Left hindlimb (tissue), 1 donor: Measurements from ENCODE around the gene RAB11FIP2.

Experiments
- DNase-seq: peaks from one replicate; pipeline ENCODE4 v3.0.0-alpha.2; 2018

The RAB11FIP2 gene

DNA sequence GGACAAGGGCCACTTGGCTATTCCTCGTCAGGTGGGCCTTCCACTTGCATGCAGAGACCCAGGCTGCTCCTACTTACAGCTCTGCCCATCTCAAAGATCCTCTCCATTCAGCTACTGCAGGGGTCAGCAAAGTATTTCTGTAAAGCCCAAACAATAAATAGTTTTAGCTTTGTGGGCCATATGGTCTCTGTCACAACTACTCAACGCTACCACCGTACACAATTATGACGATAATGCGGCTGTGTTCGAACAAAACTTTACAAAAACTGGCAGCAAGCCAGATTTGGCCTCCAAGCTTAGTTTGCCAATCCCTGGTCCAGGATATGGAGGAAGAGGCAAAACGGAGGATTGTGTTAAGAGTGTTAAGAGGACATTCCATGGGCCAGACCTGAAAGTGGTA lies 12.8 kb downstream of the RAB11FIP2 start:
- DNase-seq, result no peak

DNA sequence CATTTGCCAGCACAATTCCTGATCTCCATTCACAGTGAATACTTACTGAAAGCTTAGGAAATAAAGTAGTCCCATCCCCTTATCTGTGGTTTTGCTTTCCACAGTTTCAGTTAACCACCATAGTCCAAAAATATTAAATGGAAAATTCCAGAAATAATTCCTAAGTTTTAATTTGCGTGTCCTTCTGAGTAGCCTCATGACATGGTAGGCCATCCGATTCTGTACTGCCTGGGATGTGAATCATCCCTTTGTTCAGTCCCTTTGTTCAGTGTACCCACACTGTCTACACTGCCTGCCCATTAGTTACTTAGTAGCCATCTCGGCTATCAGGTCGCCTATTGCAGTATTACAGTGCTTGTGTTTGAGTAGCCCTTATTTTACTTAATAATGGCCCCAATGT lies 14.2 kb downstream of the RAB11FIP2 start:
- DNase-seq, result no peak

DNA sequence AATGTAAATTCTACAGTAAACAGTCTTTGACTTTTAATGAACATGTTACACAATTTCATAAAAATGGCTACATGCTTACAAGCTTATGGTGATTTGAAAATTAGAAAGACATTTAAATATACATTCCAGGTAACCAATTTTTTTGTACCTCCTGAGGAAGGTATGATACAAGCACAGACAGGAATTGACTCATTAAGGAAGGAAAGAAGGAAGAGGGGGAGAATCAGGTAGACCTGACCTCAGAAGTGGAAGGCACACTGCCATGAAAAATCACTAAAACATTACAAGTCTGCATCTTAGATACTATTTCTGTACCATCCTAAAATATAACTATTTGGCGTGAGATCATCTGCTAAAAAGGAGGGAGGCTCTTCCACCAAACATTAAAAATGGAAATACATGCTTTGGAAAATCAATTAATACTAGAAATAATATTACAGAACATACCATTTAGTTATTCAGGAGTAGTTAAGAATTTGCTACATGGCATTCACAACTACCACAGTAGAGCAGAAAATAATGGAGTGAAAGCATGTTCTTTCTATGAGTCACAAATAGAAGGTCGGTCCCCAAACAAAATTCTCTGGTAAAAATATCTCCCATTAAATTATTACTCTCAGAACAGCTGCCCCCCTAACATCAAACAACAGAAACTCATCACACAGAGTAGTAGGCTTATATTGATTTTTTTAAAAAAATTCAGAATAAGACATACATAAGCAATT lies 15.2 kb downstream of the RAB11FIP2 start:
- no peak for DNase-seq

DNA sequence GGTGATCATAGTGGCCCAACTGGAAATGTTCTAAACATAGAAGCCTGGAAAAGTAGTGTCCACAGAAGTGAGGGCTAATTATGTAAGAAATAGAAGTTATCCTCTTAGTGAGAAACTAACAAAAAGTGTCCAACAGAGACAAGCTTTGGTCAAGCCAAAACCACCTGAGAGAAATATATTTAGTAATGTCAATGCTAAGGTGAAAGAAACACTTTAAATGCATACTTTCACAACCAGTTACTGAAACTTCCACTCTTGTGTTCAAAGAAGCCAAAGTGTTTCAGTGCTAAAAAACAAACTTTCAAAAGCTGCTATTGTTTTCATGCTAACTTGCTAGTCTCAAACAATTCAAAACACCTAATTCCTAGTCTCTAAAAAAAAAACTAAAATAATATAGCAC lies 18.1 kb downstream of the RAB11FIP2 start:
- DNase-seq, result no peak

DNA sequence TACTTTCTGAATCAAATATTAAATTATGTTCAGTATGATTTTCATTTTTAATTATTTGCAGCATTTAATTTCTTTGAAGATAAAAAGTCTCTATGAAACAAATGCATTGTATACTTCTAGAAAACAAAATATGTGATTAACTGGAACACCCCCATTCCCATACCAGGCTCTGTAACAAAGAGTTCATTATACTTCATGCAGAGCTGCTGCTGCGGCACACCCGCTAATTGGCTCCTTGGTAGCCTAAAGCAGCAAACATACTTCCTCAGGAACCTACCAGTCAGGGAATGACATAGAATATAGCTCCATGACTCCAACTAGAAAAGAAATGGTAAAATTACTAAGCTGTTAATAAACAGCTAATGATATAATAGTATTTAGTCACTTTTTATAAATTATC lies 19.3 kb downstream of the RAB11FIP2 start:
- no peak for DNase-seq

DNA sequence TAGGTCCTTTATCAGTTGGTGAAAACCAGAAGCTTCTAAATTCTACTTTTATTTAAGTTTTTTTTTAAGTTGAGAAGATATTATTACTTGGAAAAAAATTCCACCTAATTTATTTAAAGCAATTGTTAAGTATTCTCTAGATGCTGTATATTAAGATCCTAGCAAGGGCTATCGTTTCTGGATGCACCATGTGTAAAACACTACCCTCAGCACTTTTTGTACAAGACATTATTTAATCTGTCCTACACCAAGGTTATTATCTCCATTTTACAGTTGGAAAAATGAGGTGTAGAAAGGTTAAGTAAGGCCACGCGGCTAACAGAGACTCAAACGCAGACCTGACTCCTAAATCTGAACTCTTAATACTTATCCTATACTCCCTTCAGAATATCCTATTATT lies 19.8 kb downstream of the RAB11FIP2 start:
- no peak for DNase-seq

DNA sequence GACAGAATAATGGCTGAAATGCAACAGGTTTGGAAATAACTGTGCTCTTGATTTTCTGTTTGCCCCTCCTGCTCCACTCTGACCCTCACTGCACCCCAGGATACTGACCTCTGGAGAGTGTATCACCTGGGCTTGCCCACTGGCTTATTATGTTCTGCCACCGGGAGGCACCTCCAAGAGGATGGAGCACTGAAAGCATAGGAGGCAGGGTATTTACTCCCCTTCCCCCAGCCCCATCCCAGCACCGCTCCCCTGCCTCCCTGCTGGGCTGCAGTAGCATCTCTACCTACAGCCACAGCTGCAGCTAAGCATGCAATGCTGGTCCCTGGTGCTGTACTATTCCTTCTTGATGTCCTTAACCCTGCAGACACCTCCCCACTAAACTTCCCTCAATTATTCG lies 26.4 kb downstream of the RAB11FIP2 start:
- no peak for DNase-seq

DNA sequence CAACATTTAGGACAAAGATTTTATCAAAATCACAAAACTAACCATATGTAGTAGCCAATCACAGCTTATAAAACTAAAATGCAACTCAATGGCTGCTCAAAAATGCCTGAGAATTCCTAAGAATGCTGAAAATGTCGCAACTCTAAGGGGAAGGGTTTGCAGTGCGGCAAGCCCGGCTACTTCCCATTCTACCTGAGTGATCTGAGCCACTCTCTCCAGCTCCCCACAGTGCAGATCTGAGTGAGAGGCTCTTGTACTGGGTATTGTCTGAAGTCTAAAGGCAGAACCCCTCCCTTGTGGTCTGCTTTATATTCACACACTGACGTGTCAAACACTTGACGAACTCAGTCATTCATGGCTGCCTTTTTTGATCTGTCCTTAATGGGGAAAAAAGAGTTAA lies 28.9 kb downstream of the RAB11FIP2 start:
- DNase-seq, result no peak

DNA sequence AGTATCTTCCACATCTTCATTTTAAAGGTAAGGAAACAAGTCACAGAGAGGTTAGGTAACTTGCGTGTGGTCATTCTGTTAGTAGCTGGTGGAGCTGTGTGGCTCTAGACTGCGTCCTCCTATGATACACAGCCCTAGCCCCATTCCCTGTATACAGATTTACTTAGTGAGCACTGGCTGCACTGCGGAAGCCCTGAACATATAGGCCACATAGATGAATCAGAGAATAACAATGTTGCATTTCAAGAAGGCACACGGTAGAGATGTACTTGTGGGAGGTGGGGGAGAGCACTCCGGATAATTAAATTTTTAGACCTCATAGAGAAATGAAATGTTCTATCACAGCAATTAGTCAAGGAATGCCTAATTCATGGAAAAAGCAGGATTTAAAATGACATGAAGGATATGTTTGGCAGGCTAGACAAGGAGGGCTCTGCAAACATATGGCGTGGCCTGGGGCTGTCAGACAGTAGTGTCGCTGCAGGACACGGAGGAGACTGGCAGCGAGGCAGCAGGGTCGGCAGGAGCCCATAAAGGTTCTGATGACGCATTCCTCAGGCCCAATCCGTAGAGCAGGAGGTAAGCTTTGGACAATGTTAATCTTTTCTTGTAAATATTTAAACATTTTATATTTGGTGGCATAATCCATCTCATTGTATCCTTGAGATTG lies 29.5 kb downstream of the RAB11FIP2 start:
- DNase-seq, result no peak

DNA sequence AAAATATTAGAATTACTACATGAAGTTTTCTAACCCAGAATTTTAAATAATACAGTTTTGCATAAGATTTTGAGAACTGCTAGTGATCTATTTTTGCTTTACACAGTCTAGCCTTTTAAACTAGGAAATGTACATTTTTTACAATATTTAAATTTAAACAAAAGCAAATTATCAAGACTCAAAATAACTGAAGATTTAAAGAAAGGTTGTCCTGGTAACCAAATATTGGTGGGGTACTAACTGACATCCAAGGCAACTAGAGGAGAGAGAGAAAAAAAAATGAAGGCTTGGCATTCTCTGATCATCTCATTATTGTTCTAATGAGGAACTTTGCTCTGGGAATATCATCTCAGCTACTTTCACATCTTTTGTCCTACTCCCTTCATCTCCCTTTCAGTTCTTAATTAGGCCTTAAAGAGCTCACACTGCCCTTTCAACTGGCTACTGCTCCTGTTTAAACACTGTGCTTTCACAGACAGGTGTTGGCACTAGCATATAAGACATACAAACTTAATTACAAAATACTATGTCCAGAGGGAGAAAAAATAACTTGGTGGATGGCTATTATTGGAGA lies 33.7 kb downstream of the RAB11FIP2 start:
- no peak for DNase-seq

DNA sequence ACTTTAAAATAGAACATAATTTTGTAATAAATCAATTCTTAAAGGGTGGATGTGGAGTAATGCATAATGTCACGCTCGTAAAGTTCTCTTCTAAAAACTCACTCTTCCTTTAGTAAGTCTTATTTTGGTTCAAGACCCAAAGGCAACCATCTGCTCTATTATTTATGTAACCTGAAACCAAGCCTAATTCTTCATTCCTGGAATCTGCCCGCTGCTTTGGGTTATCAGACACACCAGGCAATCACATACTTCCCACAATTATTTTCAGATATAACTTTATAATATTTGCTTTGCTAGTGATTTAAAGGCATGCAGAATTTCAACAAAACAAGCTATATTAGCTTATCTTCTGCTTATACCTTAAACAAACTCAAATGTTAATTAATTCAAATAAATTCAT lies 39.0 kb downstream of the RAB11FIP2 start:
- DNase-seq, result no peak

DNA sequence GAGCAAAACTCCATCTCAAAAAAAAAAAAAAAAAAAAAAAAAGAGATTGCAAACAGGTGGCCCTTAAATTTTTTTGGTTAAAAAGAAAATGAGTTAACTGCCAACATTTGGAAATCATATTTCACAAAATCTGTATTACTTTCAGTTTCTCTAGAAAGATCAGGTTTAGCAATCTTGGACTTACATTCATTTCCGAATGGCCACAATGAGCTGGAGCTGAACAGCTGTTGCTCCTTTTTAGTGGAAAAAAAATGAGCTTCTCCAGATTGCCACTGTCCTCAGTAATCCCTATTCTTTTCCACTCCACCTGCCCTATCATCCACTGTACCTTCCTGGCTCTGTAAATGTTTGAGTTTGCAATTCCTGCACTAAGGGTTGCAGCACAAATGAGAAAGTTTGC lies 43.6 kb downstream of the RAB11FIP2 start:
- DNase-seq, result no peak

DNA sequence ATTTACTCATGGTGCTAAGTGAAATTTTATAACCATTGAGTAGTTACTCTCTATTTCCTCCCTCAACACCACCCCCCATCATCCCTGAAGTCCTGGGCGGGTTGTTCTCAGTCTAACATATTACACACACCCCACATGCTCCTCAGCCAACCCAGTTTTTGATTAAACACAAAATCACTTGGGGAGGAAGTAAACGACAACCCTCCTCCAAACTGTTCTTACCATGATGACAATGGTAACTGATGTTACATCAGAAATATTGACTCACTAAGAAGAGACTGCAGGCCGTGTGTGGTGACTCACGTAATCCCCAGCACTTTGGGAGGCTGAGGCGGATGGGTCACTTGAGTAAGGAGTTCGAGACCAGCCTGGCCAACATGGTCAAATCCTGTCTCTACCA lies 44.2 kb downstream of the RAB11FIP2 start:
- no peak for DNase-seq

DNA sequence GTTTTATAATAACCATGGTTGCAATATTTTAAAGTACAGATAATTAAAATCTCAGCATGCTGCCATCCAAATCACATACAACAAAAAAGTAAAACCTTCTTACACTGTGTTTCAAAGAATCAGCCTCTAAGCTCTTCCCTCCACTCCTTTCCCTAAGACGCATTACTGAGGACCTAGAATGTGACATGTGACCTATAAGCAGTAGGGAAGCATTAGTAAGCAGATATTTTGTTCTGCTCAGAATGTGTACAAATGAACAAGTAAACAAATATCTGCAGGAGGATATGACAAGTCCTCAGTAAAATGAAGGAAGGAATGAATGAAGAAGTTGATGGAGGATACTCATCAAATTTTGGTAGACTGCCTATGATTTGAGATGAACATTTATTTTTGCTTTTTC lies 49.1 kb downstream of the RAB11FIP2 start:
- DNase-seq, result no peak

DNA sequence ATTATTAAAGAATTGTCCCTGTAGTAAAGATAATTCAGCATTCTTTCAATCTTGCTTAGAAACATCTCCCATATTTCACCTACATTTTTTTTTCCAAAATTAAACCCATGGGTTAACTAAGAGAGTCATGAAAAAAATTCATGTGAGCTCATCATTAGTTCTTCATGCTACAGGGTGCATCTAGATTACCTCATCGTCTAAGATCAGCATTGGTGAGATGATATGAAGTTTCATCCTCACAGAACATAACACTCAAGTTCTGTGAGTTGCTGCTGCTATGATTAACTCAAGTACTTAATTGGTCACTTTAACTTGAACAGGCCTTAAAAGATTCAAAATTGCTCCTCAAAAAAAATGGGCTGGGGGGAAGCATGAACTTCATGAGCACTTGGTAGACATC lies 50.0 kb downstream of the RAB11FIP2 start:
- DNase-seq, result no peak

DNA sequence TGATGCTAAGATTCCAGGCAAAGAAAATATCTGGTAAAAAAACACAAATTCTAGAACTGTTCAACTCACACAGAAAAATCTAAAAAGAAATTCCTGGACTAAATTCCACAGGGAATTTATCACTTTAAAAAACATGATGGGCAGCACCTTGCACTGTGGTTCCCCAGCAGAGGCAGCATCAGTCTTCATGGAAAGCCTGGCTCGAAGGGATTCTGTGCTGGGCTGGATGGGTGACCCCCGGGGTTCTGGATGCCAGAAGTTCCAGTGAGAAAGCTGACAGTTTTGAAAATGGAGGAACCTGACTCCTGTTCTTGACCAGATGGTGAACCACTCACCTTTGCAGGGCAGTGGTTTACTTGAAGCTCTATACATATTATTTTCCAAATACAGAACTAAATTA lies 52.0 kb downstream of the RAB11FIP2 start:
- no peak for DNase-seq

DNA sequence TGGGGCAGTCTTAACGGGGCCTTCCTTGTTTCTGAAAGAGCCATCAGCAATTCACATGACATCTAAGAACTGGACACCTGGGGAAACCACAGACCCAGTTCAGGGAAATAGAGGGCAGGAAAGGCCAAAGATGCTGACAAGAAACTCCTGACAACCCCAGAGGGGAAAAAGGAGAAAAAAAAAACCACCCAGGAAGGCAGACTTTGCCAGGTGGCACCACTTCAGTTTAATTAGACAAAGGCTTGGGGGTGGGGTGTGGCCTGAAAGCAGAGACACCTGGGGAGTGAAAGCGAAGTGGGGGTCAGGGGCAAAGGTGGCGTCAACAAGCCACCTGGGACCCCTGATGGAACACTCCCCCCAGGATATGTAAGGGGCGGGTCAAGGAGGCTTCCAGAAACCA lies 53.6 kb downstream of the RAB11FIP2 start:
- no peak for DNase-seq

DNA sequence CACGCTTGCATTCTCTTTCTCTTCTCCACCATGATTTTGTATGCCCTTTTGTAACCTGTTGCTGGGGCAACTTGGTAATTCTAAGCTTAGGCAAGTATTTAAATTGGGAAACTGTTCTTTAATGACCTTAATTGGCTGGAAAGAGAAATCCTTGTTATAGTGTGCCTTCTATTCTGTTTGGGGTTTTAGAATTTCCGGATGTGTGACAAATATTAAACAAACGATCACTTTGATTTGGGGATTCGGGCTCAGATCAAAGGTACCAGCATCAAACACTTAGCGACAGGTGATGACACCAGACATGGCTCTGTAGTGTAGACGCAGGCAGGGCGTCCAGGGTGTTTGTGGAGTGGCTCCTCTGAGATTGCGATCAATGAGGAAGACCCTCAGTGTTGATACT lies 55.0 kb downstream of the RAB11FIP2 start:
- DNase-seq, result no peak

DNA sequence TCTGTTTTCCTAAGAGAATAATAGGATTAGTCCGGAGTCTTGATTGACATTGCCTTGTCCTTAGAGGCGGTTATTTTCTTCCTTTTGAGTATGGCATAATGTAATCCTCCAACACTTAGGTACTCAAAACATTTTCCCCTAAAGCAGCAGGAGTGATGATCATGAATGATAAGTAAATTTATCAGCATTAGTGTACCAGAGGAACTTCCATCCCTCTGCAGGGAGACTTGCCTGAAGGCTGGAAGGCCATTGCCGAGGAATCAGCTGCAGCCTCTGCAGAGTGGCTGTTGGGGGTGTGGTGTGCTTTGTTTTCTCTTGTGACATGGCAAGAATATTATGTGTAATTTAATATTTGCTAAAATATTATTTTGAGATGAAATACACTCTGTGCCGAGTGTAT lies 56.8 kb downstream of the RAB11FIP2 start:
- no peak for DNase-seq

DNA sequence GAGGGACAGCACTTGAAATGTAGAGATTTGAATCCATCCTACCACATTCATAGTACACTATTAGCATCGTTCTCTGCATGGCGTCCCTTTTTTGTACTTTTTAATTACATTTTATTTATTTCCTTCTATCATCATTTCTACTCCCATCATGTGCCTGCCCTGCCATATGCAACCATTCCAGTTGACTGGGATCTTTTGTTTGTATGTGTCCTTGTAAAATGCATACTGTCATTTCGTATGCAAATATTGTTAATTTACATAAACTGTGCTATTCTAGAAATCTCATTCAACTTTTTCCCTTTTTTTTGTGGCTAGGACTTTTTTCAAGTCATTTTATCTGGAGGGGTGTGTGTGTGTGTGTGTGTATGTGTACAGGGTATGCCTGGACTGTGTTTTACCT lies 57.9 kb downstream of the RAB11FIP2 start:
- DNase-seq, result no peak

DNA sequence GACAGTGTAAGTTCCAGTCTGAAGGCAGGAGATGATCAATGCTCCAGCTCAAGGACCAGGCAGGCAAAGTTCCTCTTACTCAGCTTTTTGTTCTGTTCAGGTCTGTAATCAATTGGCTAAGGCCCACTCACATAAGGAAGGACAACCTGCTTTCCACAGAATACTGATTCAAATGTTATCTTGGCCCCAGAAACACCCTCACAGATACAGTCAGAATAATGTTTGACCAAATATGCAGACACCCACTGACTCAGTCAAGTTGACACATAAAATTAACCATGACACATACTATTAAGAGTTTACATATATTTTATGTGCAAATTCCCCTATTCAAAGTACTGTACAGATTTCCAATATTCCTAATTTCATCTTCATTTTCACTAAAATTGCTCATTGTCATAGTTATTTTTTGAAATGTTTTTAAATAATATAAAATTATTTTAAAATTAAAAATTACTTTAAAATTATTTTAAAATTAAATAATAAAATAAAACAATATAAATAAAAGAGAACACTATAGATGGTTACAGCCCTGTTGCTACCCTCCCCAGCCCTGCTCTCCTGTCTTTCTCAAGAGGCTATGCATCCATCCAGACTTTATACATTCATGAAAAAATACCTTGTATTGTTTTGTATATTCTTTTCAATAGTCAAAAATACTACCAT lies 59.4 kb downstream of the RAB11FIP2 start:
- no peak for DNase-seq

DNA sequence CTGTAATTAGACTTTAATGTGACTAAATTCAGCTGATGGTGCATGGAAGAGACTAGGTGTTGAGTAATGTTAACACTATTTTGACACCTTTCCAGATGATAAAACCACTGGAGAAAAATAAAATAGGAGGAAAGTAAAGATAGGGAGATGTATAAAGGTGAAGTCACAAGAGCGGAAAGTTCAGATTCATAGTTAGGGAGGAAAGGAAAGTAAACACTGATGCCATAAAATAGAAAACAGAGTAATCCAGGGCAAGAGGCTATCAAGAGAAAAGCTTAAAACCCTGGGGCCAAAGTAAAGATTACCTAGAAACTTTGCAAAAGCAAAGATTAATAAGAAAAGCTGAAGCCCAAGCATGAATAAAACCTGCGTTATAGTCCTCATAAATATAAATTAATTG lies 62.8 kb downstream of the RAB11FIP2 start:
- no peak for DNase-seq

DNA sequence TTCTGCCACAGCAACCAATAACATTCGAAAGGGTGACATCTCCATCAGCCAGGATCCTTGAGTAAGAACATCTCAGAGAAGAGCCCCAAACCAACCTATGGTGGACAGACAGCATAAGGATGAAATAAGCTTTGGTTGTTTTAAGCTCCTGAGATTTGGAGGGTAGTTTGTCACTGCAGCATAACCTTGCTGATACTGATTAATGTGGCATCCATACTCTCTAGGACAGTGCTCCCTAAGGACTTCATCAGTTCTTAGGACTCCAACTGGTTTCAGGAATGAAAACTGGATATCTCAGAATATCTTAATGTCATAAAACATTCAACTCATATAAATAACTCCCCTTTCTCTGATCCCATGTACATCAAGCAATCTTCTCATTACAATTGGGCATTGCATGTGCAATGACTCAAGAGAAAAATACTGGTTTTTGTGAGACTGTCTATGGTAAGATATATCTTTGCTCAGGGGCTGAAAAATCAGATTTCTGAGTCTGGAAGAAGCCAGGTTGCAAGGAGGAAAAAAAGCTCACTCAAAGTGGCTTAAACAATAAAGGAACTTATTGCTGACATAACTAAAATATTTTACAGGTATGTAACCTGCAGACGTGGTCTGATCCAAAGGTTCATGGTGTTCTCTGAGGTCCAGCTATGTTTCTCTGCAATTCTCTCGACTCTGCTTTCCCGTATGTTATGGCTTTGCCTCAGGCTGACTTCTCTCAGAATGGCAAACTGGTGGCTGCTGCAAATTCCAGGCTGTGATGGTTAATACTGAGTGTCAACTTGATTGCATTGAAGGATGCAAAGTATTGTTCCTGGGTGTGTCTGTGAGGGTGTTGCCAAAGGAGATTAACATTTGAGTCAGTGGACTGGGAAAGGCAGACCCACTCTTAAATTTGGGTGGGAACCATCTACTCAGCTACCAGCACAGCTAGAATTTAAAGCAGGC lies 65.7 kb downstream of the RAB11FIP2 start:
- DNase-seq, result no peak
